ENCODE measurements around the gene NEDD9. TPM values are rescaled to one million over a fixed set of nuclear protein-coding genes. Genes with fewer than 3 reads are reported as not detected.

NEDD9 gene
- total RNA-seq, 2 experiments from 2014 or later: 60.1 to 64.8 TPM

DNA sequence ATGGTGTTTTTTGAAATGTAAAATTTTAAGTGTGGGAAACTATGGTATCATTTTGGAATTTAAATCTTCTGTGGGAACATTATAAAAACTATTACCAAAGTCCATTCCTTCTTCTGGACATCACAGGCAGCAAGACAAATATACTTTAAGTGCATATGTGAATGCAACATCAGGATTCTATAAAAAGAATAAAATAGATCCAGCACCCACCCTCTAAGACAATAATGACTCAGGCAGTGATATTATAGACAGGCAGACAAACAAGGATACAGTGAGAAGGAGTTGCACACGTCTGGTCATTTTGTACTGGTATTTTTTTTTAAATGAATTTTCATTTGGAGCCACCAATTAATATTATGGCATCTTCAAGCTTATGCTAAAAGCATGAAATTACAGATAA lies 21.1 kb upstream of the NEDD9 start:
- peaks cover 10% of the 10 kb centered on the region for H3K9me3 Mint-ChIP-seq
- H3K27me3 Mint-ChIP-seq: no peaks in the 10 kb centered on the region
- no peak overlapping the region for H3K4me3 Mint-ChIP-seq
- peaks cover 28% of the 10 kb centered on the region for H3K4me1 Mint-ChIP-seq
- ChIA-PET CTCF (interaction anchor here (1.2 kb wide), 1 partner anchor 8 kb away, joined by 3 read pairs; no protein-coding TSS in a partner anchor), POLR2A (no interaction called here)
- no peak for DNase-seq
- H3K27ac Mint-ChIP-seq: no peak overlapping the region
- peaks cover 71% of the 10 kb centered on the region for H3K36me3 Mint-ChIP-seq (ENCODE audit: low read depth)

GRCh38 chr6:11251553-11252360 lies 19.3 kb upstream of the NEDD9 start:
- Mint-ChIP-seq H3K27me3 (no peaks in the 10 kb centered on the region), H3K9me3 (peaks cover 10% of the 10 kb centered on the region), H3K36me3 (ENCODE audit: low read depth) (peaks cover 75% of the 10 kb centered on the region), H3K4me3 (no peak overlapping the region), H3K4me1 (peaks cover 11% of the 10 kb centered on the region), H3K27ac (no peak overlapping the region)
- ChIA-PET CTCF (interaction anchor here (0.7 kb wide), 1 partner anchor 29 kb away, joined by 3 read pairs; no protein-coding TSS in a partner anchor), POLR2A (interaction anchor here (0.9 to 1.7 kb wide), 3 partner anchors 10 to 80 kb away, joined by 3 to 5 read pairs (median 3); partner anchors contain the start of gene NEDD9)
- no peak for DNase-seq

DNA sequence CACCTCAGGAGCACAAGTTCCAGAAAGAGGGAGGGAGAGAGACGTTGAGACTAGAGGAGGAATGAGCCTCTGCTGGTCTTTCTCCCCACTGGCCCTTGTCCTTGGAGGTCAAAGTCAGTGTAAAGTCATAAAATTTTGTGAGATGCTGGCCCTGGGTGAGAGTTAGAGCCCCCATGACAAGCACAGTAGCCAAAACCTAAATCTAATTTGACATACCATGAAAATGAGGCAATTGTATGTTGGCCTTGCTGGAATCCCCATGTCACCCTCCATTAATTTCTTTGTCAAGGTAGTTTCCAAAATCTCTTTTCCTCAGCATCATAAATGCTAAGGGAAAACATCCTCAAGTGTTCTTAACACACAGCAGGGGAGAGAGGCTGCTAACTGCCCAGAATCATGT lies 17.6 kb upstream of the NEDD9 start:
- H3K36me3 Mint-ChIP-seq (ENCODE audit: low read depth): peaks cover 69% of the 10 kb centered on the region
- ChIA-PET CTCF (no interaction called here), POLR2A (no interaction called here)
- peaks cover 10% of the 10 kb centered on the region for H3K9me3 Mint-ChIP-seq
- no peak overlapping the region for H3K27ac Mint-ChIP-seq
- H3K4me3 Mint-ChIP-seq: no peak overlapping the region
- peaks cover 7% of the 10 kb centered on the region for H3K4me1 Mint-ChIP-seq
- no peak for DNase-seq
- H3K27me3 Mint-ChIP-seq: no peaks in the 10 kb centered on the region

DNA sequence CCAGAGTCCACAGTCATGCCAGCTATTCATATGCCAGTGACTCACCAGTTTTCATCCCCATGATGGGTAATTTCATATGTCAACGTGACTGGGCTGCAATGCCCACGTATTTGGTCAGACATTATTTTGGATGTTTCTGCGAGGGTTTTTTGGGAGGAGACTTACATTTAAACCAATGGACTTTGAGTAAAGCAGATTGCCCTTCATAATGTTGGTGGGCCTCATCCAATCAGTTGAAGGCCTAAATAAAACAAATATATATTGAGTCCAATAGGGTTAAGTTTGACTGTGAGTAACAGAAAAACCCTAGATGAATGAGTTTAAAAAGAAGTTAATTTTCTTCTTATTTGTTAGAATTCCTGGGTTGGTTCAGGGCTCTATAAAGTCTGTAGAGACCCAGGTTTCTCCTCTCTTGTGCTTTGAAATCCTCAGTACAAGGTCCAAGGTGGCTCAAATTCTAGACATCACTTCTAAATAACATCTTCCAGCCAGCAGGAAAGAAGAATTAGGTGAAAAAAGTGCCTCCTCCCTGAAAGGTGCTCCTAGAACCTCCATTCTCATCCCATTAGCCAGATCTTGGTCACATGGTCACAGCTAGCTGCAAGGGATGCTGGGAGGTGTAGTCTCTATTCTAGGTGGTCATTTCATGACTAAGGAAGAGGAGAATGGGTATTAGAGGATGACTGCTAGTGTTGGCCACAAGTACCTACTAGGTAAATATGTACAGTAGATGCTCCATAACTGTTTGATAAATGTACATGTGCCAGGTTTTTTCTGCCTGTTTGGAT lies 16.7 kb upstream of the NEDD9 start:
- Mint-ChIP-seq H3K4me3 (no peak overlapping the region), H3K27ac (no peak overlapping the region), H3K9me3 (peaks cover 10% of the 10 kb centered on the region), H3K36me3 (ENCODE audit: low read depth) (peaks cover 73% of the 10 kb centered on the region), H3K27me3 (no peaks in the 10 kb centered on the region), H3K4me1 (peaks cover 5% of the 10 kb centered on the region)
- DNase-seq: no peak
- ChIA-PET CTCF (no interaction called here), POLR2A (no interaction called here)

DNA sequence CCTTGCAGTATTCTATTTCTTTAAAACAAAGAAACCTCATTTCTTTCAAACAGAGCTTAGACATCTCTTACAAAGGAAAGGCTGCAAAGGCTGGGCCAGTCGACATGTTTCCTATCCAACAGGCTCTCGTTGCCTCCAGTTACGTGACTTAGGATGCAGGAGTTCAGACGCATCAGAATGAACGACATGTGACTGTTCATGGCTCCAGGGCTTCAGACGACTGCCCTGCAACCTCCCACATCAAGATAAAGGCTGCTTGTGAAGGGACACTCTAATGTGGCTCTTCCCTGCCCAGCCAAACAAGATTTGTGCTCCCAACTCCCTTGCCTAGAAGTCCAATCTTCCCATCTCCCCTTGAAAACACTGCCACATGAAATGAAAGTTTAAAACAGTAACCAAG lies 14.3 kb upstream of the NEDD9 start:
- DNase-seq: no peak
- Mint-ChIP-seq H3K9me3 (peaks cover 10% of the 10 kb centered on the region), H3K4me1 (peaks cover 5% of the 10 kb centered on the region), H3K36me3 (ENCODE audit: low read depth) (peaks cover 77% of the 10 kb centered on the region), H3K27me3 (no peaks in the 10 kb centered on the region), H3K4me3 (no peak overlapping the region), H3K27ac (no peak overlapping the region)
- POLR2A ChIA-PET: interaction anchor here (2.0 kb wide), 1 partner anchor 15 kb away, joined by 8 read pairs; the partner anchor contains the start of gene NEDD9
- CTCF ChIA-PET: interaction anchor here (1.4 kb wide), 1 partner anchor 11 kb away, joined by 3 read pairs; no protein-coding TSS in a partner anchor

- ChIA-PET POLR2A (interaction anchor here (2.0 kb wide), 1 partner anchor 13 kb away, joined by 8 read pairs; the partner anchor contains the start of gene NEDD9), CTCF (interaction anchor here (1.4 kb wide), 1 partner anchor 9 kb away, joined by 3 read pairs; no protein-coding TSS in a partner anchor)
- Mint-ChIP-seq H3K27me3 (no peaks in the 10 kb centered on the region), H3K27ac (no peak overlapping the region), H3K4me1 (peaks cover 5% of the 10 kb centered on the region), H3K9me3 (peaks cover 10% of the 10 kb centered on the region), H3K4me3 (no peak overlapping the region), H3K36me3 (ENCODE audit: low read depth) (peaks cover 73% of the 10 kb centered on the region)
- no peak for DNase-seq
These were observed 13.2 kb upstream of the NEDD9 start for GRCh38 chr6:11245381-11246256.

DNA sequence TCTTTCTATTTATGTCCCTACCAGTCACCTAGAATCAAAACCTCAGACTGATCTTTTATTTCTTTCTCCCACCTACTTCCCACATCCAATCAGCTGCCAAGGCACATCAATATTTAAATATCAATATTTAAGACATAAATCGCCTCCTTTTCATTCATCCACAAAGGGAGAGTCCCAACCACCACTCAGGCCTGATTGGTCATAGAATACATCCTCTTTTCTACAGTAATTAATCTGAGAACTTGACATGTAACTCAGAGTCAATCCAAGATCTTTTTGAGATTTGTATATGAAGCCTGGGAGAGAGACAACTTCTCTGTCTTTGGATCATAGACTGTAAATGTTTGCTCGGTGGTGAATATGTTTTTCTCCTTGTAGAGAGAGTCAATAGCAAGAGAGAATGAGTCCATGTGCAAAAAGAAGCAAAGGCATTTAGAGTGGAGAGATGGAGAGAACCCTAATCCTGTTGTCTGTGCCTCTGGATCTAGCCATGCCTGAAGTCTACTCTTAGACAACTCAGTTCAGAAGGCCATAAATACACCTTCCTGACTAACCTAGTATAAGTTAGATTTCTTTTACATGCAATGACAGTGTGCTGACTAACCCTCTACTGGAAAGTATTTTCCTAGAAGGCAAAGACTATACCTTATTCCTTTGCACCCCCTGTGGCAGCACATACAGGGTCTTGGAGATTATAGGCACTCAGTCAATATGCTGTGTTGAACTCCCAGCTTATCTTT lies 12.1 kb upstream of the NEDD9 start:
- no peak for DNase-seq
- H3K9me3 Mint-ChIP-seq: peaks cover 7% of the 10 kb centered on the region
- H3K4me1 Mint-ChIP-seq: peaks cover 5% of the 10 kb centered on the region
- H3K36me3 Mint-ChIP-seq (ENCODE audit: low read depth): peaks cover 68% of the 10 kb centered on the region
- H3K4me3 Mint-ChIP-seq: no peak overlapping the region
- POLR2A ChIA-PET: interaction anchor here (0.6 to 3.2 kb wide), 3 partner anchors 12 to 155 kb away, joined by 3 to 25 read pairs (median 8); partner anchors contain the start of gene NEDD9
- H3K27ac Mint-ChIP-seq: no peak overlapping the region
- CTCF ChIA-PET: interaction anchor here (1.4 kb wide), 1 partner anchor 10 kb away, joined by 3 read pairs; no protein-coding TSS in a partner anchor
- no peaks in the 10 kb centered on the region for H3K27me3 Mint-ChIP-seq

DNA sequence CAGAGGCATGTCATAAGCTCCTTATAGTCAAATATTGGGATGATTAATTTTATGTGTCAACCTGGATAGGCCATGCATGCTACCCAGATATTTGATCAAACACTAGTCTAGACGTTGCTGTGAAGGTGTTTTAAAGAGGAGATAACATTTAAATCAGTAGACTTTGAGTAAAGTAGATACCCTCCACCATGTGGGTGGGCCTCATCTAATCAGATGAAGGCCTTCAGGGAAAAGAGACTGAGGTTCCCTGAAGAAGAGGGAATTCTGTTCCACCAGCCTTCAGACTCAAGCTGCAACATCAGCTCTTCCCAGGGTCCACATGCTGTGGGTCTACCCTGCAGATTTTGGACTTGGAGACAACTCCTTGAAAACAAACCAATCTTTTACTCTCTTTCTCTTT lies 11.4 kb upstream of the NEDD9 start:
- CTCF ChIA-PET: no interaction called here
- no peak for DNase-seq
- Mint-ChIP-seq H3K27me3 (no peaks in the 10 kb centered on the region), H3K4me1 (peaks cover 5% of the 10 kb centered on the region), H3K27ac (no peak overlapping the region), H3K36me3 (ENCODE audit: low read depth) (peaks cover 61% of the 10 kb centered on the region), H3K4me3 (no peak overlapping the region), H3K9me3 (peaks cover 2% of the 10 kb centered on the region)
- POLR2A ChIA-PET: interaction anchor here (3.2 kb wide), 1 partner anchor 11 kb away, joined by 25 read pairs; the partner anchor contains the start of gene NEDD9

GRCh38 chr6:11242711-11243110 lies 10.2 kb upstream of the NEDD9 start:
- Mint-ChIP-seq H3K4me1 (peaks cover 9% of the 10 kb centered on the region), H3K27ac (no peak overlapping the region), H3K27me3 (no peaks in the 10 kb centered on the region), H3K36me3 (ENCODE audit: low read depth) (peaks cover 60% of the 10 kb centered on the region), H3K9me3 (no peaks in the 10 kb centered on the region), H3K4me3 (no peak overlapping the region)
- DNase-seq: no peak
- ChIA-PET CTCF (no interaction called here), POLR2A (interaction anchor here (0.8 to 3.2 kb wide), 4 partner anchors 9 to 21 kb away, joined by 3 to 25 read pairs (median 5); partner anchors contain the start of gene NEDD9)

DNA sequence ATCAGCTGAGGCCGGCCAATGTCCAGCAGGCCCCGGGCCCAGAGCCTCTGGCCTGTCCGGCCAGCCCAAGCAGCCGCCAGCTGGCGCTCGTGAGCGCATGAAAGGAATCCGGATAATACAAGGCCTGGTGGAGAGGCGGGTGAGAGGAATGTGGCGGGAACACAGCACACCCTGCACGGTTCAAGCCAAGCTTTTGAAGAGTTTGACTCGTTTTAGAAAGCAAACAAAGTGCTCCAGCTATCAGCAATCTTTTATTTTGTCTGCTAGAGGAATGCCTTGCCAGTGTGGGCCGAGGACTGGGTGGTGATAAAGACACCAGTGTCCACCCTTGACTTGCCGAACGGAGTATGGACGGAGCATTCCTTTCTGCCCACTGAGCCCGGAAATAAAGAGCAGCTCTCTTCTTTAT lies 9.3 kb upstream of the NEDD9 start:
- no peaks in the 10 kb centered on the region for H3K27me3 Mint-ChIP-seq
- no peak overlapping the region for H3K27ac Mint-ChIP-seq
- no peaks in the 10 kb centered on the region for H3K9me3 Mint-ChIP-seq
- CTCF ChIA-PET: interaction anchor here (0.7 to 1.0 kb wide), 2 partner anchors 9 to 175 kb away, joined by 3 read pairs; partner anchors contain the start of gene NEDD9
- POLR2A ChIA-PET: interaction anchor here (1.7 to 3.2 kb wide), 3 partner anchors 9 to 20 kb away, joined by 5 to 25 read pairs (median 5); partner anchors contain the start of gene NEDD9
- peaks cover 60% of the 10 kb centered on the region for H3K36me3 Mint-ChIP-seq (ENCODE audit: low read depth)
- H3K4me3 Mint-ChIP-seq: no peak overlapping the region
- H3K4me1 Mint-ChIP-seq: peaks cover 13% of the 10 kb centered on the region
- DNase-seq: no peak

DNA sequence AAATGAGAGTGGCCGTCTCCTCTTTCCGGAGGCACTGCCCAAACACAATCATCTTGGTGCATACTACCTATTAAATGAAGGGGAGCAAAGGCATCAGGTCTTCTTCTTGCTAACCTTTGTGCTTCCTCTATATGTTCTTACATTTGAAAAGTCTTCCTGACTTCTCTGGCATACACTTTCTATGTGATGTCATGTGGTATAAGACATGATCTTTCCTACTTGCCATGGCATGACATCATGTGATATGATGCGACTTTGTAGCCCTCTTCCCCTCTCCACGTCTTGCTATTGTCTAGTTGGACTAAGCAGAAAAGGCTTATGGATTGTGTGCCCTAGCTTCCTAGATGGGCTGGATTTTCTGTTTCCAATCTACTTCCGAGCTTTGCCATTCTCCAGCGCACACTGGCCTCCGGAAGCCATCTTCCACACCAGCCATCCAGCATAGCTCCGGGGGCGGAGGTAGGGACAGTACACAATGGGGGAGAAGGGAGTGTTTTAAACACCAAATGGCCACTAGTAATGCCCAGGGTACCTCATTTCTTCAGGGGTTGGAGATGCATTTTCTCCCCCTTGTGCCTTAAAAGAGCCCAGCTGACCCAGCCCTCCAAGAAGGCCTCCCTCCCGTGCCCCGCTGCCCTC lies 8.8 kb upstream of the NEDD9 start:
- CTCF ChIA-PET: interaction anchor here (1.0 kb wide), 1 partner anchor 175 kb away, joined by 3 read pairs; no protein-coding TSS in a partner anchor
- no peaks in the 10 kb centered on the region for H3K9me3 Mint-ChIP-seq
- no peak overlapping the region for H3K27ac Mint-ChIP-seq
- H3K27me3 Mint-ChIP-seq: no peaks in the 10 kb centered on the region
- peaks cover 59% of the 10 kb centered on the region for H3K36me3 Mint-ChIP-seq (ENCODE audit: low read depth)
- H3K4me3 Mint-ChIP-seq: no peak overlapping the region
- H3K4me1 Mint-ChIP-seq: peaks cover 18% of the 10 kb centered on the region
- POLR2A ChIA-PET: interaction anchor here (1.7 to 3.2 kb wide), 2 partner anchors 8 to 10 kb away, joined by 5 to 25 read pairs; partner anchors contain the start of gene NEDD9
- DNase-seq: no peak
